ENCODE measurements around the gene MLH3. TPM values are rescaled to one million over a fixed set of nuclear protein-coding genes. Genes with fewer than 3 reads are reported as not detected.

The MLH3 gene
- total and polyA plus RNA-seq, 4 donors, result 5.8 to 29.7 (median 9.9) TPM

GRCh38 chr14:75096959-75097358 is 45.7 kb upstream of the MLH3 start (continued):
- no peak for TF ChIP-seq ZBTB33 (IDR thresholded peaks at IDR 0.05)
- no peak for TF ChIP-seq RXRA (IDR thresholded peaks at IDR 0.05)

- no peak overlapping the region for H3K9ac ChIP-seq (ENCODE audit: low read depth in 1 of 2, low read length in 2 of 2)
- no peak overlapping the region for H3K4me3 ChIP-seq (ENCODE audit: low read depth in 1 of 3, low read length in 3 of 3)
- peaks cover 5 to 73% (median 59%) of the 10 kb centered on the region in 4 donors for H3K36me3 ChIP-seq (ENCODE audit: control insufficient read depth in 4 of 4, insufficient read depth in 3 of 4, low read depth in 1 of 4, low read length in 3 of 4)
- no peak overlapping the region for H3K27ac ChIP-seq (ENCODE audit: low read depth in 1 of 2, low read length in 2 of 2)
- no peak for DNase-seq (ENCODE audit: low spot score)
- no peaks in the 10 kb centered on the region for H3K27me3 ChIP-seq (ENCODE audit: control insufficient read depth in 4 of 4, insufficient read depth in 4 of 4, low read length in 3 of 4)
- no peaks in the 10 kb centered on the region for H3K4me1 ChIP-seq (ENCODE audit: control insufficient read depth in 4 of 4, insufficient read depth in 4 of 4, low read length in 3 of 4)
- no peaks in the 10 kb centered on the region for H3K9me3 ChIP-seq (ENCODE audit: control insufficient read depth in 4 of 4, low read length in 3 of 4)
- 93% methylated on average over 4 of the region's 4 CpGs for WGBS
- no peak for TF ChIP-seq CTCF (IDR thresholded peaks at IDR 0.05; ENCODE audit: low read depth, low read length, missing input control)
- TF ChIP-seq MAX (IDR thresholded peaks at IDR 0.05), result no peak
- TF ChIP-seq YY1 (IDR thresholded peaks at IDR 0.05), result no peak
- TF ChIP-seq GABPA (IDR thresholded peaks at IDR 0.05 in 1 of 2, conservative IDR thresholded peaks at IDR 0.05 in 1 of 2), result no peak
- TF ChIP-seq SP1 (IDR thresholded peaks at IDR 0.05), result no peak
- TF ChIP-seq ATF3 (IDR thresholded peaks at IDR 0.05), result no peak
- no peak for TF ChIP-seq EGR1 (IDR thresholded peaks at IDR 0.05; ENCODE audit: low read depth in 2 of 2)
- no peak for TF ChIP-seq RXRA (IDR thresholded peaks at IDR 0.05)
- no peak for TF ChIP-seq NR2F2 (IDR thresholded peaks at IDR 0.05)
- TF ChIP-seq ZBTB33 (IDR thresholded peaks at IDR 0.05), result no peak
- no peak for TF ChIP-seq HNF4A (conservative IDR thresholded peaks at IDR 0.05)
- no peak for TF ChIP-seq FOXA2 (IDR thresholded peaks at IDR 0.05)
- no peak for TF ChIP-seq FOXA1 (IDR thresholded peaks at IDR 0.05)
- TF ChIP-seq HNF4G (IDR thresholded peaks at IDR 0.05), result no peak
- TF ChIP-seq JUND (IDR thresholded peaks at IDR 0.05), result no peak
- TF ChIP-seq REST (IDR thresholded peaks at IDR 0.05), result no peak
- no peak for TF ChIP-seq TAF1 (conservative IDR thresholded peaks at IDR 0.05)
- no peak for TF ChIP-seq RAD21 (IDR thresholded peaks at IDR 0.05)
These were observed 44.4 kb upstream of the MLH3 start for GRCh38 chr14:75095690-75096089.

Data from liver (tissue), 9 donors.